Aorta (tissue), 5 donors: Measurements from ENCODE around the gene OTOF. TPM values are rescaled to one million over a fixed set of nuclear protein-coding genes. Genes with fewer than 3 reads are reported as not detected.

Source experiments
- ATAC-seq: fragments of 200-7000 bp; cut with Tn5 transposase; one replicate; pipeline ENCODE4 v1.9.1; 2022; ENCODE audit warnings: moderate library complexity; ENCODE audit not compliant: low FRiP score
- DNase-seq, 2 donors: peaks; one replicate each; pipeline ENCODE4 v3.0.0-alpha.2; 2020
- H3K27ac ChIP-seq, 2 donors: one replicate each; pipeline ENCODE4 v1.5.1; 2013; ENCODE audit warnings: low read length in 2 of 2, mild to moderate bottlenecking in 2 of 2, moderate library complexity in 2 of 2, control low read depth in 1 of 2, inconsistent platforms in 1 of 2, low read depth in 1 of 2
- H3K27me3 ChIP-seq, 2 donors: one replicate each; pipeline ENCODE4 v1.6.1; 2013; ENCODE audit warnings: control low read depth in 1 of 2, low read length in 1 of 2, mild to moderate bottlenecking in 1 of 2, moderate library complexity in 1 of 2; ENCODE audit not compliant: insufficient read depth in 2 of 2, control insufficient read depth in 1 of 2
- H3K36me3 ChIP-seq, 2 donors: one replicate each; pipeline ENCODE4 v1.6.1; 2013; ENCODE audit warnings: control low read depth in 1 of 2, low read length in 1 of 2, mild to moderate bottlenecking in 1 of 2; ENCODE audit not compliant: insufficient read depth in 2 of 2, control insufficient read depth in 1 of 2
- H3K4me1 ChIP-seq, 2 donors: one replicate each; pipeline ENCODE4 v1.6.1; 2013; ENCODE audit warnings: low read length in 2 of 2, control low read depth in 1 of 2, mild to moderate bottlenecking in 1 of 2, moderate library complexity in 1 of 2; ENCODE audit not compliant: insufficient read depth in 2 of 2, control insufficient read depth in 1 of 2
- H3K4me3 ChIP-seq, 2 donors: one replicate each; pipeline ENCODE4 v1.5.1; 2013; ENCODE audit warnings: low read length in 2 of 2, control low read depth in 1 of 2, mild to moderate bottlenecking in 1 of 2
- H3K9me3 ChIP-seq: one replicate; pipeline ENCODE4 v1.6.1; 2013; ENCODE audit warnings: mild to moderate bottlenecking, low read length; ENCODE audit not compliant: control insufficient read depth
- WGBS, 2 donors: extraction: QIAGEN DNeasy Blood & Tissue Kit; methylation state at CpG; one replicate each; pipeline ENCODE4 v1.1.7; 2013; 5-methylcytosine and 5-hydroxymethylcytosine counted together
- intact Hi-C, 2 donors: fragments of 100-400 bp; cut with DNase I; formaldehyde crosslinking; loops; one replicate each; pipeline versions ENCODE4 v1.14.2 to v1.15.0; 2022
- polyA plus RNA-seq, 2 donors: library from polyadenylated mRNA; stranded (reverse); fragments of 200-250 nt; gene quantifications; one replicate each; pipeline ENCODE4 v1.2.3, GENCODE V29; 2013
- total RNA-seq, 2 donors: library from RNA; stranded (reverse); fragmentation: NEBNext Ultra II Directional; extraction: Animal tissue kit (Norgen Biotek cat#: 25700); gene quantifications; one replicate each; pipeline ENCODE4 v1.2.1, GENCODE V29; 2021
- donor health status: healthy with polysubstance abuse.
- donor health status: Bipolar disorder and iron deficiency.
- donor health status: DM: no; HTN: no; CAD: no.
- donor health status: DM: no; HTN: no; CAD: no.
- donor health status: DM: yes; HTN: yes; CAD: no.

OTOF gene
- total and polyA plus RNA-seq, 4 donors = 0.06 to 0.24 TPM; not detected in 2

DNA sequence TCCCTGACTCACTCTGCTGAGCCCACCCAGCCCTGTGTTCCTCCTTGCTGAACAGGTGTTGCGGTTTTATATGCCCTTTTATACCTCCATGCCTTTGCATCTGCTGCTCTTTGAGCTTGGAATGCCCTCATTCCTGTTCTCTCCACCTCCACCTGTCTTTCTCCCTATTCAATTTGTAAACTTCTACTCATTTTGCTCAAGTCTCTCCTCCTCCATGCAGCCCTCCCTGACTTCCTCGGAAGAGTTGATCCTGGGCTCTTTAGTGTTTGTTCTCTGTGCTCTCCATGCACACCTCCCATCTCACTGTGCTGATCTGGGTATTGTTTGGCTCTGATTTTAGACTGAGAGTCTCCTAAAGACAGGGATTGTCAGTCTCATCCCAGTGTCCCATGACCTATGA is 7.2 kb upstream of the OTOF start:
- Histone ChIP-seq H3K36me3 (no peaks in the 10 kb centered on the region), H3K4me1 (no peaks in the 10 kb centered on the region), H3K4me3 (no peak overlapping the region), H3K27me3 (no peaks in the 10 kb centered on the region), H3K9me3 (no peaks in the 10 kb centered on the region), H3K27ac (no peak overlapping the region)
- intact Hi-C loops = no loop called here
- WGBS, 2 donors = 73 to 94% methylated on average over 2 of the region's 2 CpGs
- ATAC-seq = no peak
- DNase-seq = no peak

GRCh38 chr2:26484579-26484978 is 6.7 kb upstream of the OTOF start:
- no peak overlapping the region for H3K4me3 ChIP-seq
- H3K27me3 ChIP-seq = no peaks in the 10 kb centered on the region
- H3K36me3 ChIP-seq = no peaks in the 10 kb centered on the region
- no peak overlapping the region for H3K27ac ChIP-seq
- no peaks in the 10 kb centered on the region for H3K9me3 ChIP-seq
- ATAC-seq = no peak
- intact Hi-C loops = no loop called here
- WGBS, 2 donors = 97 to 99% methylated on average over 4 of the region's 4 CpGs
- DNase-seq = no peak
- H3K4me1 ChIP-seq = no peaks in the 10 kb centered on the region

DNA sequence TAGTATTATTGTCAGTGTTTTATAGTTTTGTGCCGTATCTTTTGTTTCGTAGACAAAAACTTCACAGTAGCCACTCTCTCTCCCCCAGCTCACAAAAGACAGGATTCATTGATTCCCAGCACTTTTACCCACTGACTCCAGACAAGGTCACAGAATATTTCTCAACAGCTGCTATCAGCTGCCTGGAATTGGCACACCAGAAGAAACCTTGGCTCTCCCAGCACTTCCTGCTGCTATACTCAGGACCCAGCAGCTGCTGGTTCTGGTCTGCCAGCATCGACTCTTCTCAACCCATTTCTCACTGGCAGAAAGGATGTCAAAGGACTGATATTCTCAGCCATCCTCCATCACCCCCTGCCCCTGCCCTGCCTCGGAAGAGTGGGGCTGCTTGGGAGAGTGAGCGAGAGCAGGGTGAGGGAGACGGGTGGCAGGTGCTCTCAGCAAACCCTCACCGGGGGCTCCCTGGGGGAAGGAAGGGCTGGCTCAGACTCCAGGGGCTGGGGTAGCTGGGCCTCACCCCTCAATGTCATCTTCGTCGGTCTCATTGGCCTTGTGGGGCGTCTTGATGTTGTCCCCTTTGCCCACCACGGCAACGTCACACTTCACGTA is 6.1 kb upstream of the OTOF start:
- 65 to 71% methylated on average over 13 of the region's 13 CpGs for WGBS, 2 donors

GRCh38 chr2:26483516-26483915 is 5.6 kb upstream of the OTOF start:
- no peaks in the 10 kb centered on the region for H3K36me3 ChIP-seq
- DNase-seq (peak in 1 of 2 donors; percentile 30), ATAC-seq (no peak)
- H3K27ac ChIP-seq = no peak overlapping the region
- no peaks in the 10 kb centered on the region for H3K9me3 ChIP-seq
- H3K4me1 ChIP-seq = no peaks in the 10 kb centered on the region
- H3K27me3 ChIP-seq = no peaks in the 10 kb centered on the region
- no peak overlapping the region for H3K4me3 ChIP-seq
- intact Hi-C loops = no loop called here
- 37 to 42% methylated on average over 11 of the region's 11 CpGs for WGBS, 2 donors

More for the DNA sequence above, 6.1 kb upstream of the OTOF start:
- Histone ChIP-seq H3K9me3 (no peaks in the 10 kb centered on the region), H3K4me3 (no peak overlapping the region), H3K27ac (no peak overlapping the region), H3K36me3 (no peaks in the 10 kb centered on the region), H3K4me1 (no peaks in the 10 kb centered on the region), H3K27me3 (no peaks in the 10 kb centered on the region)
- no peak for ATAC-seq
- intact Hi-C loops = no loop called here
- peak in 1 of 2 donors; percentile 44 for DNase-seq

DNA sequence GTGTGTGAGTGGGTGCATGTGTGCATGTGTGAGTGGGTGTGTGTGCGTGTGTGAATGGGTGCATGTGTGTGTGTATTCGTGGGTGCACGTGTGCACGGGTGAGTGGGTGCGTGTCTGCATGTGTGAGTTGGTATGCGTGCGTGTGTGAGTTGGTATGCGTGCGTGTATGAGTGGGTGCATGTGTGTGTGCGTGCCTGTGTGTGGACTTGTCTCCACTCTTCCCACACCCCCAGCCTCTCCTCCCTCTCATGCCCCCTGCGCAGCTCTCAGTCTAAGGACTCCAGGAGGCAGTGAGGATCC is 5.1 kb upstream of the OTOF start:
- Histone ChIP-seq H3K36me3 (no peaks in the 10 kb centered on the region), H3K9me3 (no peaks in the 10 kb centered on the region), H3K27me3 (no peaks in the 10 kb centered on the region), H3K4me3 (no peak overlapping the region), H3K27ac (no peak overlapping the region), H3K4me1 (no peaks in the 10 kb centered on the region)
- intact Hi-C loops = no loop called here
- DNase-seq = no peak
- 95% methylated on average over 11 of the region's 11 CpGs for WGBS, 2 donors
- no peak for ATAC-seq

DNA sequence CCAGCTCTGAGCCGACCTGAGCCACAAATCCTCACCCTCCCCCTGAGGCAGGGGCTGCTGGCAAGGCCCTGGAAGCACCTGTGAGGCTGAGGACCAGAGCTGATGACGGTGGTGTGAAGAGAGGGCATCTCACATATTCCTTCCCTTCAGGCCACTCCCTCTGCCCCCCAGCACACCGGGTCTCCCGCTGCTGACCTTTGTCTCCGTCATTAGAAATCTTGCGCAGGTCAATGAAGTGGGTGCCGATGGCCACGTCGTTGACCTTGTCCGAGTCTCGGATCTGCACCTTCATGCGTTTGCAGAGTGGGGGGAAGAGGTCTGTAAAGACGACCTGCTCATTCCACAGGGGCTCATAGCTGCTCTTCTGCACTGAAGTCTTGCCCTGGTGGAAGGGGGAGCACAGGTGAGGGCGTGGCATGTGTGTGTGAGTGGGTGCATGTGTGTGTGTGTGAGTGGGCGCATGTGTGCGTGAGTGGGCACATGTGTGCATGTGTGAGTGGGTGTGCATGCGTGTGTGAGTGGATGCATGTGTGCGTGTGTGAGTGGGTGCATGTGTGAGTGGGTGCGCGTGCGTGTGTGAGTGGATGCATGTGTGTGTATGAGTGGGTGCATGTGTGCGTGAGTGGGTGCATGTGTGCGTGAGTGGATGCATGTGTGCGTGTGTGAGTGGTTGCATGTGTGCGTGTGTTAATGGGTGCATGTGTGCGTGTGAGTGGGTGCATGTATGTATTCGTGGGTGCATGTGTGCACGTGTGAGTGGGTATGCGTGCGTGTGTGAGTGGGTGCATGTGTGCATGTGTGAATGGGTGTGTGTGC is 4.5 kb upstream of the OTOF start:
- Histone ChIP-seq H3K27ac (no peak overlapping the region), H3K36me3 (no peaks in the 10 kb centered on the region), H3K4me1 (no peaks in the 10 kb centered on the region), H3K9me3 (no peaks in the 10 kb centered on the region), H3K27me3 (no peaks in the 10 kb centered on the region), H3K4me3 (no peak overlapping the region)
- WGBS, 2 donors = 92 to 93% methylated on average over 30 of the region's 30 CpGs
- ATAC-seq (no peak), DNase-seq (peak in 1 of 2 donors; percentile 57)
- intact Hi-C loops = no loop called here

GRCh38 chr2:26481706-26482105 is 3.8 kb upstream of the OTOF start:
- no peaks in the 10 kb centered on the region for H3K9me3 ChIP-seq
- no peak overlapping the region for H3K4me3 ChIP-seq
- no peaks in the 10 kb centered on the region for H3K4me1 ChIP-seq
- H3K36me3 ChIP-seq = no peaks in the 10 kb centered on the region
- H3K27ac ChIP-seq = no peak overlapping the region
- WGBS, 2 donors = 87 to 91% methylated on average over 3 of the region's 3 CpGs
- intact Hi-C loops = no loop called here
- ATAC-seq (no peak), DNase-seq (no peak)
- H3K27me3 ChIP-seq = no peaks in the 10 kb centered on the region

DNA sequence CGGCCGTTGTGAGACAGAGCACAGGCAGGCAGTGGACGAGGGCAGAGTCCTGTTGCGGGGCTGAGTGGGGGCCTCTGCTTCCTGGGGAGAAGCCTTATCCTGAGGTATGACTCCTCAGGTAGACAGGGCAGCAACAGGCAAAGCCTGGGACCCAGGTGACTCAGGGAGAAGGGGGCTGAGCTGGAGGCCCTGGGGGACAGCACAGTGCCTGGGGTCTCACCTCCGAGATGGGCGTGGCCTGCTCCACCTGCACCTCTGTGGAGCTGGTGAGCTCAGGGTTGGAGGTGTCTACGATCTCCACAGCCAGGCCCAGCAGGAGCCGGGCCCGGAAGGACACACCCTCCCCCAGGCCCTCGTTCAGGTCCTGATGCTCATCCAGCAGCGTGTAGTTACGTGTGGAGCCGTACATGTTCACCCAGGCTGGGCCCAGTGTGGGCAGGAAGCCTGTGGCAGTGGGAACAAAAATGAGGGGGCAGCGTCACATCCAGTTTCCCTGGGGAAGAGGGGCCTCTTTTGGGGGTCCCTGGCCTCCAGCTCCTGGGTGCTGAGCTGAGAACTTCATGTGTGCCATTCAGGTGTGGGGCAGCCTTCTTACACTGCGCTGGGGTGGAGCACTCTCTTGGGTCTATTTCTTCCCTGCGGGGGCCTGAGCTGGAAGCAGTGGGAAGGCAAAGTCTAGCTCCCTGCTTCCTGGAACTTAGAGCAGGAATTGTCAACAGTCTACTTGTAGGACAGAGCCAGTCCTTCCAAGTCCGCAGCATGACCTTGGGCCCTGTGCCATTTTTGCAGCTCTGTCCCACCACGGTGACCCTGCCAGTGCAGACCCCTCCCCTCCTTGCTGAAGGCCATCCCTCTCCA is 2.9 kb upstream of the OTOF start:
- no peaks in the 10 kb centered on the region for H3K27me3 ChIP-seq
- no peak overlapping the region for H3K27ac ChIP-seq
- H3K4me3 ChIP-seq = no peak overlapping the region
- H3K4me1 ChIP-seq = no peaks in the 10 kb centered on the region
- WGBS, 2 donors = 86 to 88% methylated on average over 16 to 18 of the region's 18 CpGs
- DNase-seq (no peak), ATAC-seq (no peak)
- intact Hi-C loops = no loop called here
- no peaks in the 10 kb centered on the region for H3K36me3 ChIP-seq
- H3K9me3 ChIP-seq = no peaks in the 10 kb centered on the region
